SKM-1 (cell line): ENCODE results near the gene CKMT2.

ENCODE experiments used
- DNase-seq: peaks from one replicate; lab custom pipeline; 2025; ENCODE audit not compliant: unreplicated experiment; lab: John Stamatoyannopoulos, UW

CKMT2 gene

GRCh38 chr5:81302596-81302995, 69.5 kb downstream of the CKMT2 start:
- no peak for DNase-seq

GRCh38 chr5:81303563-81303962, 70.4 kb downstream of the CKMT2 start:
- DNase-seq, result no peak

- no peak for DNase-seq
Measured at GRCh38 chr5:81305785-81306184, 72.7 kb downstream of the CKMT2 start.

GRCh38 chr5:81308836-81309235, 75.7 kb downstream of the CKMT2 start:
- DNase-seq, result no peak

GRCh38 chr5:81310402-81311063, 77.4 kb downstream of the CKMT2 start:
- no peak for DNase-seq

GRCh38 chr5:81313278-81313677, 80.2 kb downstream of the CKMT2 start:
- DNase-seq, result no peak

- no peak for DNase-seq
Measured at GRCh38 chr5:81313686-81314085, 80.6 kb downstream of the CKMT2 start.

GRCh38 chr5:81314581-81314980, 81.5 kb downstream of the CKMT2 start:
- no peak for DNase-seq

- DNase-seq, result no peak
Measured at GRCh38 chr5:81315336-81315735, 82.2 kb downstream of the CKMT2 start.

- DNase-seq, result no peak
Measured at GRCh38 chr5:81315830-81316229, 82.7 kb downstream of the CKMT2 start.
